ENCODE results near the gene KLF13.

The KLF13 gene

DNA sequence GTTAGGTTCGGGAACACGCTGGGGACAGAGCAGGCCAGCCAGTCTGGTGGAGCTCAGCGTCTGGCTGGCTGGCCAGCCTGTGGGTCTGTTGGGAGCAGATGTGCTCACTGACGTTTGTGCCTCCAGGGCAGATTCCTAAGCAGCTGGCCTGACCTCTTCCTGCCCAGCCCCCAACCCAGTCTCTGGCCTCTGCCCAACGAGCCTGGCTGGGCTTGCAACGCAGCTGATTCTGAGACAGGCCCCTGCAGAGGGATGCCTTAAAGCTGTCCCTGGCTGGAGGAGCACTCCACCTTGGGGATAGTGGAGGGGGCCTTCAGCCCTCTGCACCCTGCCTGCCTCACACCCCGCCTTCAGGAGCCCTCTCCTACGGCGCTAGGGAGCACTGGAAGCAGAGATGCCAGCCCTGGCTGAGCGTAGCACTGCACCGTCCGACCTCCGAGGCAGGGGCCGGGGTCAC lies 46.0 kb downstream of the KLF13 start:
- H3K4me3 ChIP-seq (ENCODE audit: low read depth in 1 of 2, low read length in 2 of 2), result no peak overlapping the region
- H3K36me3 ChIP-seq (ENCODE audit: control insufficient read depth in 1 of 2, insufficient read depth in 2 of 2, low read length in 2 of 2), result peaks cover 10 to 14% of the 10 kb centered on the region in 2 donors
- no peak overlapping the region for H3K27ac ChIP-seq (ENCODE audit: low read length)
- peaks cover 0 to 20% of the 10 kb centered on the region in 2 donors for H3K4me1 ChIP-seq (ENCODE audit: control insufficient read depth in 1 of 2, insufficient read depth in 2 of 2, low read length in 2 of 2)
- no peaks in the 10 kb centered on the region for H3K27me3 ChIP-seq (ENCODE audit: low read depth, low read length)
- no peaks in the 10 kb centered on the region for H3K9me3 ChIP-seq (ENCODE audit: control insufficient read depth in 1 of 2, low read length in 2 of 2)

DNA sequence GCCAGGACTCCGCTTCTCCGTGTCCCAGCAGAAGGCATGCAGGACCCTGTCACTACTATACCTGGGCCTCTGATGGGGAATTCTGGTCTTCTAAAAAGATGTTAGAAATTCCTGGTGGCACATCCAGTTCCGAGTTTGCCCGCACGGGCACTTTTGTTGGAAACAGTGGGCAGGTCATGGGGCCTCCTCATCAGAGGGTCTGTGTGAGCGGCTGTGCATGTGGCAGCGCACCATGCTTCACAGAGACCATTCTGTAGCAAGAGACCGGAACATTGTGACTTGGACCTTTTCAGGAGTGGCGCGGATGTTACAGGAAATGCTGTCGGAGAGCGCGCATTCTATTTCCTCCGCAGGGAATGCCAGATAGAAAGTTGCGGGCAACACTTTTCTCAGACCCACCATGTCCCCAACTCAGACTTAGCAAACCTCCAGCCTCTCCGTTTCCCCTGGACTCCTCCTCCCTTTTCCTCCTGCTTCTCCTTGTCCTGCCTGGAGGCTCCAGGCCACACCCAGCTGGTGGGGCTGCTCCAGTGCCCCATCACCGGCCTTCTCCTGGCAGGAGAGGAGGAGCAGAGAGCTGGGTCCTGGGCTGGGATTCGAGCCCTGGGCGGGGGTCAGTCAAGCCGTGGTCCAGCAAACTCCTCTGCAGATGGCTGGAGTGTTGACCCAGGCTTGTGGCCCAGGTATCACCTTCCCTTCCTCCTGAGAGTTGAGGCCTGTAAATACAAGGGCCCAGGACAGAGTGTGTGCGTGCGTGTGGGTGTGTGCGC lies 46.6 kb downstream of the KLF13 start:
- H3K9me3 ChIP-seq (ENCODE audit: control insufficient read depth in 1 of 2, low read length in 2 of 2), result no peaks in the 10 kb centered on the region

GRCh38 chr15:31373970-31374369 lies 47.3 kb downstream of the KLF13 start:
- Histone ChIP-seq H3K27me3 (ENCODE audit: low read depth, low read length) (no peaks in the 10 kb centered on the region), H3K4me3 (ENCODE audit: low read depth in 1 of 2, low read length in 2 of 2) (no peak overlapping the region), H3K9me3 (ENCODE audit: control insufficient read depth in 1 of 2, low read length in 2 of 2) (no peaks in the 10 kb centered on the region), H3K36me3 (ENCODE audit: control insufficient read depth in 1 of 2, insufficient read depth in 2 of 2, low read length in 2 of 2) (peaks cover 13 to 17% of the 10 kb centered on the region in 2 donors), H3K4me1 (ENCODE audit: control insufficient read depth in 1 of 2, insufficient read depth in 2 of 2, low read length in 2 of 2) (peaks cover 0 to 19% of the 10 kb centered on the region in 2 donors), H3K27ac (ENCODE audit: low read length) (no peak overlapping the region)

More for the DNA sequence above, 46.6 kb downstream of the KLF13 start:
- Histone ChIP-seq H3K36me3 (ENCODE audit: control insufficient read depth in 1 of 2, insufficient read depth in 2 of 2, low read length in 2 of 2) (peaks cover 10 to 16% of the 10 kb centered on the region in 2 donors), H3K4me3 (ENCODE audit: low read depth in 1 of 2, low read length in 2 of 2) (no peak overlapping the region), H3K4me1 (ENCODE audit: control insufficient read depth in 1 of 2, insufficient read depth in 2 of 2, low read length in 2 of 2) (peaks cover 0 to 19% of the 10 kb centered on the region in 2 donors), H3K27me3 (ENCODE audit: low read depth, low read length) (no peaks in the 10 kb centered on the region), H3K27ac (ENCODE audit: low read length) (no peak overlapping the region)

GRCh38 chr15:31374489-31374888 lies 47.9 kb downstream of the KLF13 start:
- no peaks in the 10 kb centered on the region for H3K27me3 ChIP-seq (ENCODE audit: low read depth, low read length)
- H3K4me3 ChIP-seq (ENCODE audit: low read depth in 1 of 2, low read length in 2 of 2), result no peak overlapping the region
- peaks cover 0 to 18% of the 10 kb centered on the region in 2 donors for H3K4me1 ChIP-seq (ENCODE audit: control insufficient read depth in 1 of 2, insufficient read depth in 2 of 2, low read length in 2 of 2)
- H3K27ac ChIP-seq (ENCODE audit: low read length), result peak overlapping the region; percentile 36
- H3K36me3 ChIP-seq (ENCODE audit: control insufficient read depth in 1 of 2, insufficient read depth in 2 of 2, low read length in 2 of 2), result peaks cover 15 to 17% of the 10 kb centered on the region in 2 donors
- no peaks in the 10 kb centered on the region for H3K9me3 ChIP-seq (ENCODE audit: control insufficient read depth in 1 of 2, low read length in 2 of 2)

DNA sequence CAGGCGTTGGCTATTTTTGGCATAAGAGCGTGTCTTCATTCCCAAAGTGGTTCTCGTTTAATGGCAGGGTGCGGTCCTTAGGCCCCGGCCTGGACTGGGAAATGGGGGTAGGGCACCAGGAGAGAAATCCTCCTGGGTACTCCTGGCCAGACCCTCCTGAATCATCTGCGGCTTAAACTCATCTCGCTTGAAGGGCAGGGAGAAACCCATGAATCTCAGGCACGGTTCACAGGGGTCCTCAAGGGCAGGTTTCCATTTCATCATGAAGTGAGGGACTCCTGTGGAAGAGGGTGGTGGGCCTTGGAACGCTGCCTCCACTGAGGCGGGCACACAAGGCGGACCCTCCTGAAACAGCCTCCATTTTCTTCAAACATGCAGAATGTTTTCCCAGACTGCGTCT lies 48.4 kb downstream of the KLF13 start:
- H3K27ac ChIP-seq (ENCODE audit: low read length), result no peak overlapping the region
- no peaks in the 10 kb centered on the region for H3K27me3 ChIP-seq (ENCODE audit: low read depth, low read length)
- H3K9me3 ChIP-seq (ENCODE audit: control insufficient read depth in 1 of 2, low read length in 2 of 2), result no peaks in the 10 kb centered on the region
- H3K4me1 ChIP-seq (ENCODE audit: control insufficient read depth in 1 of 2, insufficient read depth in 2 of 2, low read length in 2 of 2), result peaks cover 0 to 15% of the 10 kb centered on the region in 2 donors
- peaks cover 18 to 19% of the 10 kb centered on the region in 2 donors for H3K36me3 ChIP-seq (ENCODE audit: control insufficient read depth in 1 of 2, insufficient read depth in 2 of 2, low read length in 2 of 2)
- no peak overlapping the region for H3K4me3 ChIP-seq (ENCODE audit: low read depth in 1 of 2, low read length in 2 of 2)

DNA sequence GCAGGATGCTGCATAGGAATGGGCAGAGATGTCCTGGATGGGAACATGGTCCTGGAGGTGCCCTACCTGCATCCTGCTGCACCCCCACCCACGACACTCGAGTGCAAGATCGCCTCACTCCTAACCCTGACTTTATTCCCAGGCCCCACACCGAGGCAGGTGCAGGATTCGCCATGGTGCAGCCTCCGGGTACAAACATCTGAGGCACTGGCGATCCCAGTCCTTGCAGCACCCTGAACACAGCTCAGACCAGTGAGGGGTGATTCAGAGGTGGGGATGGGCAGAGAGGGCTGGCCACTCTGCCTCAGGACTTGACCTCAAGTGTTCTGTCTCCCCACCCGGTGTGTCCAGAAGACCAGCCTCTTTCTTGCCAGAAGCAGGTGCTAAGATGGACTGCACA lies 49.1 kb downstream of the KLF13 start:
- H3K4me1 ChIP-seq (ENCODE audit: control insufficient read depth in 1 of 2, insufficient read depth in 2 of 2, low read length in 2 of 2), result peaks cover 0 to 15% of the 10 kb centered on the region in 2 donors
- no peak overlapping the region for H3K27ac ChIP-seq (ENCODE audit: low read length)
- no peaks in the 10 kb centered on the region for H3K27me3 ChIP-seq (ENCODE audit: low read depth, low read length)
- H3K4me3 ChIP-seq (ENCODE audit: low read depth in 1 of 2, low read length in 2 of 2), result no peak overlapping the region
- H3K36me3 ChIP-seq (ENCODE audit: control insufficient read depth in 1 of 2, insufficient read depth in 2 of 2, low read length in 2 of 2), result peaks cover 18 to 27% of the 10 kb centered on the region in 2 donors
- no peaks in the 10 kb centered on the region for H3K9me3 ChIP-seq (ENCODE audit: control insufficient read depth in 1 of 2, low read length in 2 of 2)

DNA sequence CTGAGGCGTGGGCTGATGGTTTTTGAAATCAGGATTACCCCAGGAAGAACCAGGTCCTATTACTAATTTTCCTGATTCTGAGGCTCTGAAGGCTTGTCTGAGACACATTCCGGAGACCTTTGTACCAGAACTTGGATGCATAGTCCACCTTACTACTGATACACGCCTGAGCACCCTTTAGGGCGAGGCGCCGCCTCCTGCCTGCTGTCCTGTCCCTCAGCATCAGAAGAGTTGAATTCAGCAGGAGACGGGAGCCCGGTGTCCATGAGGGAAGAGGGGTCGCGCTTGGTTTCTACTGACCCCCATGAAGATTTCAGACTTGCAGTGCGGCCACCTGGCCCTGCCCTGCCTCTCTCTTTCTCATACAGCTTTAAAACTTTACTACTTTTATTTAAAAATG lies 49.9 kb downstream of the KLF13 start:
- no peaks in the 10 kb centered on the region for H3K27me3 ChIP-seq (ENCODE audit: low read depth, low read length)
- peaks cover 0 to 15% of the 10 kb centered on the region in 2 donors for H3K4me1 ChIP-seq (ENCODE audit: control insufficient read depth in 1 of 2, insufficient read depth in 2 of 2, low read length in 2 of 2)
- H3K9me3 ChIP-seq (ENCODE audit: control insufficient read depth in 1 of 2, low read length in 2 of 2), result peaks cover 0 to 4% of the 10 kb centered on the region in 2 donors
- H3K27ac ChIP-seq (ENCODE audit: low read length), result no peak overlapping the region
- peaks cover 18 to 34% of the 10 kb centered on the region in 2 donors for H3K36me3 ChIP-seq (ENCODE audit: control insufficient read depth in 1 of 2, insufficient read depth in 2 of 2, low read length in 2 of 2)
- no peak overlapping the region for H3K4me3 ChIP-seq (ENCODE audit: low read depth in 1 of 2, low read length in 2 of 2)

DNA sequence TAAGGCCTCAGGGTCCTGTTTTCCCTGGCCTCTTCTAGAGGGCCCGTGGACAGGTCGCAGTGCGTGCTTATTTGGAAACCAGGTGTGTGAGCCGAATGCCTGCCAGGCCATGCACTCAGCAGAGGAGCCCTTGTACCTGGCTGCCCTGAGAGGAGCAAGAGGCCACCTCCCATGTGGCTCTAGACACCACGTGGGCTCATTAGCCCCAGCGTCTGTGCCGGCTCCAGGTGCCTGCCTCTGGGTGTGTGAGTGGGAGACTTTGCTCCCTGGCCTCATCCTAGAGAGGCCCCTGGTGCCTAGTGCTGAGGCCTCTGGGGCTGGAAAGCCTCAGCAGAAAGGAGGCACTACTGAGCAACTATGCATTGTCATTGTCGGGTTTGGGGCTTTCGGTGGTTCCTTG lies 50.4 kb downstream of the KLF13 start:
- H3K27ac ChIP-seq (ENCODE audit: low read length), result no peak overlapping the region

DNA sequence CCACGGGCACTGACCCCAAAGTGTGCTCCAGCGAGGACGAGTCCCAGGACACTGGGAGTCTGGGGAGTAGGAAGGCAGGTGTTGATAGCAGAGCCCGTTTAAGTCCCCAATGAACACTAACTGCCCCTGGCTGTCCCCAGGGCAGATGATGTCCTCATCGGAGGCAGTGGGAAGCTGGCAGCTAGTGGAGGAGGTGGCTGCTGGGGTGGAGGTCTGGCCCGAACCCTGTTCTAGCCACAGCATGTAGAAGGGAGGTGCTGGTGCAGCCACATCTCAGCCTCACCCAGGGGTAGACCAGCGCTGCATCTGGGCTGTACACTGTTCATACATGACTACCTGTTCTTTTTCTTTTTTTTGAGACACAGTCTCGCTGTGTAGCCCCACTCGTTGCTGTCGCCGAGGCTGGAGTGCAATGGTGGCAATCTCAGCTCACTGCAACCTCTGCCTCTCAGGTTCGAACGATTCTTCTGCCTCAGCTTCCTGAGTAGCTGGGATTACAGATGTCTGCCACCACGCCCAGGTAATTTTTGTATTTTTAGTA lies 51.8 kb downstream of the KLF13 start:
- peaks cover 10 to 25% of the 10 kb centered on the region in 2 donors for H3K36me3 ChIP-seq (ENCODE audit: control insufficient read depth in 1 of 2, insufficient read depth in 2 of 2, low read length in 2 of 2)
- no peaks in the 10 kb centered on the region for H3K27me3 ChIP-seq (ENCODE audit: low read depth, low read length)
- peaks cover 0 to 4% of the 10 kb centered on the region in 2 donors for H3K9me3 ChIP-seq (ENCODE audit: control insufficient read depth in 1 of 2, low read length in 2 of 2)
- no peak overlapping the region for H3K27ac ChIP-seq (ENCODE audit: low read length)
- peaks cover 0 to under 1% of the 10 kb centered on the region in 2 donors for H3K4me1 ChIP-seq (ENCODE audit: control insufficient read depth in 1 of 2, insufficient read depth in 2 of 2, low read length in 2 of 2)
- H3K4me3 ChIP-seq (ENCODE audit: low read depth in 1 of 2, low read length in 2 of 2), result no peak overlapping the region

More for the DNA sequence above, 50.4 kb downstream of the KLF13 start:
- peaks cover 18 to 34% of the 10 kb centered on the region in 2 donors for H3K36me3 ChIP-seq (ENCODE audit: control insufficient read depth in 1 of 2, insufficient read depth in 2 of 2, low read length in 2 of 2)
- no peaks in the 10 kb centered on the region for H3K27me3 ChIP-seq (ENCODE audit: low read depth, low read length)
- H3K9me3 ChIP-seq (ENCODE audit: control insufficient read depth in 1 of 2, low read length in 2 of 2), result peaks cover 0 to 4% of the 10 kb centered on the region in 2 donors
- peaks cover 0 to 15% of the 10 kb centered on the region in 2 donors for H3K4me1 ChIP-seq (ENCODE audit: control insufficient read depth in 1 of 2, insufficient read depth in 2 of 2, low read length in 2 of 2)
- H3K4me3 ChIP-seq (ENCODE audit: low read depth in 1 of 2, low read length in 2 of 2), result no peak overlapping the region

- H3K9me3 ChIP-seq (ENCODE audit: control insufficient read depth in 1 of 2, low read length in 2 of 2), result peaks cover 0 to 4% of the 10 kb centered on the region in 2 donors
- H3K27me3 ChIP-seq (ENCODE audit: low read depth, low read length), result no peaks in the 10 kb centered on the region
- no peak overlapping the region for H3K27ac ChIP-seq (ENCODE audit: low read length)
- H3K36me3 ChIP-seq (ENCODE audit: control insufficient read depth in 1 of 2, insufficient read depth in 2 of 2, low read length in 2 of 2), result peaks cover 9 to 25% of the 10 kb centered on the region in 2 donors
- no peaks in the 10 kb centered on the region for H3K4me1 ChIP-seq (ENCODE audit: control insufficient read depth in 1 of 2, insufficient read depth in 2 of 2, low read length in 2 of 2)
- no peak overlapping the region for H3K4me3 ChIP-seq (ENCODE audit: low read depth in 1 of 2, low read length in 2 of 2)
Measured at GRCh38 chr15:31379042-31379441, 52.4 kb downstream of the KLF13 start.

DNA sequence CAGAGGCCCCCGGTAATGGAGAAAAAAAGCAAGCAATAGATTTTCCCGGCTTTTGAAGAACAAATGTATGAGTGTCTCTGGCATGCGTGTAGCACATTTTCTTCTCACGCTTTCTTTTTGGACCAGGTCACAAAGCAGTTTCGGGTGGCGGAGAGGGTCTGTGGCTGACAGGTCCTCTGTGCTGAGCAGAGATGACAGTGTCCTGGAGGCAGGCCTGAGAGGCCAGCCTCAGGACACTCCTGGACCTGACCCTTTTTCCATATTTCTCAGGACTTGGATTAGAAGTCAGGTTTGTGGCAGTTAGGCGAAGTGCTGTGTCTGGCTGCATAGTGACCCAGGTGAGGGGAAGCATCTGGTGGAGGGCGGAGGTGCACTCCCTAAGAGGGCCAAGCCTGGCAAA lies 52.9 kb downstream of the KLF13 start:
- Histone ChIP-seq H3K27me3 (ENCODE audit: low read depth, low read length) (no peaks in the 10 kb centered on the region), H3K27ac (ENCODE audit: low read length) (no peak overlapping the region), H3K36me3 (ENCODE audit: control insufficient read depth in 1 of 2, insufficient read depth in 2 of 2, low read length in 2 of 2) (peaks cover 9 to 25% of the 10 kb centered on the region in 2 donors), H3K9me3 (ENCODE audit: control insufficient read depth in 1 of 2, low read length in 2 of 2) (peaks cover 0 to 4% of the 10 kb centered on the region in 2 donors), H3K4me3 (ENCODE audit: low read depth in 1 of 2, low read length in 2 of 2) (no peak overlapping the region), H3K4me1 (ENCODE audit: control insufficient read depth in 1 of 2, insufficient read depth in 2 of 2, low read length in 2 of 2) (no peaks in the 10 kb centered on the region)
